NCI-H2171 treated with DMSO at 0.1 percent for 48 hours (cell line): Measurements from ENCODE around the gene PLAC9.
"Not testable (repeated sequence)": the region's sequence is repeated elsewhere in the genome, so short reads cannot be mapped to it uniquely, and the experiment has no call there.

Source experiments
- DNase-seq: peaks from one replicate; lab custom pipeline; 2025; lab: John Stamatoyannopoulos, UW

PLAC9 gene

GRCh38 chr10:80139265-80139664 lies 6.7 kb downstream of the PLAC9 start:
- no peak for DNase-seq

- DNase-seq: no peak
These were observed 7.7 kb downstream of the PLAC9 start for GRCh38 chr10:80140251-80140650.

DNA sequence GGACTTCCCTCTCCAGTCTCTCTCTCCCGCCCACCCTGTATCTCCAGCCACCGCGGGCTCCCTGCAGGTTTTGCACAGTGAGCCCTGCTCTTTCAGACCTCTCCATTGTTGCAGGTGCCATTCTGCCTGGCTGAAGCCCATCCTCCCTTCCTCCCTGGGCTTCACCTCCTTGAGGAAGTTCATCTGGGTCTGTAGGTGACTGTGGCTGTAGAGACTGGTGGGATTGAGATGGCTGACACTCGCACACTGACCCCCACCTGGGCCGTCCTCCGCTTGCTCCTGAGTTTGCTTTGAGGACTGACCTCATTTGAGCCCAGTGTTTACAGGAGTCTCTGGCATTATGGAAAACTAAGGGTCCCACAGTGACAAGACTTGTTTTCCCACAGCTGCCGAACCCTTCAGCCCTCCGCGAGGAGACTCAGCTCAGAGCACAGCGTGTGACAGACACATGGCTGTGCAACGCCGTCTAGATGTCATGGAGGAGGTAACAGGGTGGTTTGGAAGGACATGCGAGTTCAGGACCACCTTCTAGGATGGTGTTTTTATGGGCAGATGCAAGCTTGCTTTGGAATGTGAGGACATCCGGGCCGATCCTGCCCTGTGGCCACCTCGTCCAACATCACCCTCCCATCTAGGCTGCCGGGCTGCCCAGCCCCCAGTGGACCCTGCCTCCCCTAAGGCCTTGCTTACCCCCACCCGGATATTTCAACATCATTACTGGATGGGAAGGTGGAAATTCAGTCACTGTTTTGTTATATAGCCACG lies 9.3 kb downstream of the PLAC9 start:
- DNase-seq: no peak

GRCh38 chr10:80144067-80144695 lies 11.7 kb downstream of the PLAC9 start:
- DNase-seq: peak; percentile 78

DNA sequence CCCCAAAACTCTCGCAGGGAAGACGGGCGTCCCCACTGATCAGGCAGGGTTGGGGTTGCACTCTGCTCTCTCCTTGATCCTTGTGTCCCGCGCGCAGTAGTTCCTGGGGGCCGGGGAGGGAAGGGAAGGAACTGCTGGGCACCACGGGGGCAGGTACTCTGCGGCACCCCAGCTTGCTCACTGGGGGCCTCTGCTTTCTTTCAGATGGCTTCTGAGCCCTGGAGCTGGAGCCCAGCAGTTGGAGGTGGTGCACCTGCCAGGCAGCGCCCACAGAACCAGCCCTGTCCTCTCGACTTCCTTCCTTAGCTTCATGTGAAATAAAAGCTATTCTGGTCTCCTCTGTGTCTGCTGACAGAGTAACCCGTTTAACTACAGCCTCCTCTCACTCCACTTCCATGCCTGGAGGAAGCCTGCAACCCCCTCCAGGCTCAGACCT lies 12.2 kb downstream of the PLAC9 start:
- DNase-seq: no peak

GRCh38 chr10:80145406-80146308 lies 13.1 kb downstream of the PLAC9 start:
- not testable (repeated sequence) for DNase-seq

DNA sequence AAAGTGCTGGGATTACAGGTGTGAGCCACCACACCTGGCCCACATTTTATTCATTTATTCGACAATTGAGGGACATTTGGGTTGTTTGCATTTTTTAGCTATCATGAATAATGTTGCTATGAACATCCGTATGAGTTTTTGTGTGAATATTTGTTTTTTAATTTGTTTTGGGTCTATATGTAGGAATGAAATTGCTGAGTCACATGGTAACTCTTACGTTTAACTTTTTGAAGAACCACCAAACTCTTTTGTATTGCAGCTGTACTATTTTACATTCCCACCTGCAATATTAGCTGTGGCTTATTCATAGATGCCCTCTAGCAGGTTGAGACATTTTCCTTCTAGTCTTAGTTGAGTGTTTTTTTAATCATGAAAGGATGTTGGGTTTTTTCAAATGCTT lies 14.4 kb downstream of the PLAC9 start:
- DNase-seq: no peak

GRCh38 chr10:80148166-80148805 lies 15.8 kb downstream of the PLAC9 start:
- DNase-seq: no peak

- no peak for DNase-seq
These were observed 16.6 kb downstream of the PLAC9 start for GRCh38 chr10:80149123-80149522.

DNA sequence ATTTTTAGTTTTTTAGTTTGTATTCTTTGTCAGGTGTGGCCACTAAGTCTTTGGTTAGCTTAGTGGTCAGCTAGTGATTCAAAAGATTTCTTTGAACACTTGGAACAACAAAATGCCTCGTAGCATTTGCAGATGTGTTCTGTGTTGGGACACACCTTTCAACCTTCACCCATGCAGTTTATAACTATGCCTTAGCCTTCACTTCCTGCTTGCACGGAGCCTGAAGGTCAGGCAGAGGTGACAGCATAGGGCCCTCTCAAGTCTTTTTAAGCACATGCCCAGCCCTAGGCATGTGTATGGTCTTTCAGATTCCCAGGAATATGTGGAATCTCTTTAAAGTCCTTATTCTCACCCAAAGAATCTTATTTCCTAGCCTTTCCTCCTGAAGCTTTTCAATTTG lies 17.6 kb downstream of the PLAC9 start:
- DNase-seq: no peak

DNA sequence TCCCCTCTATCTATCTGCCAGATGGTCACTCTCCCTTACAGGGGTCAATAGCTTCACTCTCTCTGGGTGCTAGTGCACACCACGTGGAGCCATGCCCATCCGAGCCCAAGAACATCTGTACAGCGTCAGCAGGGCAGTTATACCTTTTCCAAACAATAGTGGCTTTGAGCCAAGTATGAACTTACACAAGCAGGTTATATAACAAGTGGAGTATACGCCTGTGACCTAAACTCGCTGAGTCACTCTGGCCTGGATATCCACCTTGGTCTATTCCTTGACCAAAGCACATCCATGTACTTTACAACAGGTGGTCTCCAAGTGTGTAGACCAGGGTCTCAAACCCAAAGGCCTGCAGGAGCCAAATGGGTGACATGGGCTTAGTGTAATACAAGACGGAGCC lies 20.3 kb downstream of the PLAC9 start:
- no peak for DNase-seq

- no peak for DNase-seq
These were observed 20.9 kb downstream of the PLAC9 start for GRCh38 chr10:80153460-80153859.

DNA sequence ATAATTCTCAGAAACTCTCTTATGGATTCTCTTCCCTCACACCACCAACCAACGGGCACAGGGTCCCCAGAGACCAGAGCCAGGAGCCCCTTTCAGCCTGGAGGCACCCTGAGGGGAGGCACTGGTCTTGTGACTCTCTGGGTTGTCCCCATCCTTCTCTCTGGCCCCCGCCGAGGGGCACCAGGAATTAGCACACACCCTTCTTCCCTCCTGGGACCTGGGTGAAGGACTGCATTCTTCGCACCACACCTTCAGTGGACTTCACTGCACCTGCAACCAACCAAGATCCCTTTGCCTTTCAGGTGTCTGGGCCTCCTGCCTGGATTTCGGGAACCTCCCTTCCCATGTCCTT lies 22.1 kb downstream of the PLAC9 start:
- no peak for DNase-seq

- DNase-seq: no peak
These were observed 22.6 kb downstream of the PLAC9 start for GRCh38 chr10:80154978-80155695.

DNA sequence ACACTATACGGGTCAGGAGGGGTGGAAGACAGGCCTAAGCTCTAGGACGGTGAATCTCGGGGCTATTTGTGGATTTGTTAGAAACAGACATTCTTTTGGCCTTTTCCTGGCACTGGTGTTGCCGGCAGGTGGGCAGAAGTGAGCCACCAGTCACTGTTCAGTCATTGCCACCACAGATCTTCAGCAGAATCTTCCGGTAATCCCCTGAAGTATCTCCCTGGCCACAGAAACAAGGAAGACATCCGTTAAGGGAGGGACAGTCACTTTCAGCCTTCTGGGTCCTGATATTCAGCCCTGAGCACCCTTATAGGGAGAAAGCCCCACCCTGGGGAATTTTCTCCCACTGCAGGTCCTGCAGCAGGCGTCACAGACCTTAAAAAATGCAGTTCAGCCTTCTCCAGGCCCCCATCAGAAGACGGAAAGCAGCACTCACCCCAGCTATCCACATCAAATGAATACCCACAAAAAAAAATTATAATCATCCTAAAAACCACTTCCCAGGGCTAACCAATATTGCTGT lies 23.2 kb downstream of the PLAC9 start:
- no peak for DNase-seq

DNA sequence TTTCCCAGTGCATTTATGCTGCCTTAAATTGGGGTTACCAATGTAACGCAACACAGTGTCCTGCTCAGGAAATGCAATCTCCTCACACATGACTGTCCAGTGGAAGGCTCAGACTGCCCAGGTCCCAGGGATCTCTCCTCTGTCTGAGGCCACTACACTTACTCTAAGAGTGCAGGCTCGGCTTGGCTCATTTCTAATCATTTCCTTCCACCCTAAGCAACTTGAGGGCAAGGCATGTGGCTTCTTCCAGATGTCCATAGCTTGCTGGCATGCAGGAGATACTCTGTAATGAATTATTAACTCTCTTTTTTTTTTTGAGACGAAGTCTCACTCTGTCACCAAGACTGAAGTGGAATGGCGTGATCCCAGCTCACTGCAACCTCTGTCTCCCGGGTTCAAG lies 23.7 kb downstream of the PLAC9 start:
- no peak for DNase-seq

DNA sequence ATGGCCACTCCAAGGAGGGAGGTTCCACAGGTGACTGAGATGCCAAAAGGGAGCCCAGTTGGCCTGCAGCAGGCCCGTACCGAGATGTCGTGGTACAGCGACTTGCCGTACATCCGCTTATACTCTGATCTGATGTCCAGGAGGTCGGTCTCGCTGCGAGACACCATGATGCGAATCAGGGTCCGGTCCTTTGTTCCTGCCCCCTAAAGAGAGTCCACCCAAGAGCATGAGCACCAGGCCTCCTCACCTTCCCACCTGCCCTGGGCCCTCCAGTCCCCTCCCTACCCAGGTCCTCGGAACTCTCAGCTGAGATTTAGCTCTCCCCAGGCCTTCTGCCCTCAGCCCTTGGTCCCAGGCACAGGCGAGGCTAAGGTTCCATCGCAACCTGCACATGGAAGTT lies 25.0 kb downstream of the PLAC9 start:
- DNase-seq: no peak

GRCh38 chr10:80158126-80158525 lies 25.6 kb downstream of the PLAC9 start:
- DNase-seq: no peak

DNA sequence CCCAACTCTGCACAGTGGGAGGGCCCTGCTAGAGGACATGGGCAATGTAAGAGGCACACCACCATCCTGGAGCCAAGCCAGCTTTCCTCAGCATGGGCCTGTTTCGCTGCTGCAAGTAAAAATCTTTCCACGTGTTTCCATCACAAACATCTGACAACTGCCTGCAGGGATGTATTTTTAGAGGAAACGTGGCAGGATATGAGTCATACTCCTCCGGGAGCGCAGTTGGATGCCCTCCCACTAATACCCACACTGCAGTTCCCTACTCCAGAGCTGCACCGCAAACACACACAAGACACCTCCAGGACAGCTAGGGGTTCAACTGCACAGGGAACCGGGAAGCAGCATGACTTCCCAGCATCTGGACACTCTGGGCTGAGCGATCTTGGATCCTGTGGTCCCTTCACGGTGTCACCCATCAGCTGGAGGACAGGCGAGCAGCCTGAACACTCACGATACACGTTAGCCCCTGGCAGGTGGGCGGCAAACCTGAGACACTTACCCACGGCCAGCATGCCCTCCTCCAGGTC lies 26.1 kb downstream of the PLAC9 start:
- peak; percentile 66 for DNase-seq

GRCh38 chr10:80159166-80159873 lies 26.8 kb downstream of the PLAC9 start:
- no peak for DNase-seq
